GM21723 (cell line): Measurements from ENCODE around the gene ACP4.
"Not testable (repeated sequence)": the region's sequence is repeated elsewhere in the genome, so short reads cannot be mapped to it uniquely, and the experiment has no call there.

ENCODE experiments used
- ATAC-seq: cut with Tn5 transposase; IDR thresholded peaks from one replicate; pipeline ENCODE4 v1.9.1; 2021; ENCODE audit warnings: mild to moderate bottlenecking, moderate library complexity; ENCODE audit not compliant: unreplicated experiment

The ACP4 gene

GRCh38 chr19:50790396-50790795, at the start of gene ACP4:
Gene ACP4 (plus strand): TSS chr19:50790415. CDS start chr19:50790415, 0 bp downstream.
- ATAC-seq: no peak

GRCh38 chr19:50741179-50741933, 48.9 kb upstream of the ACP4 start:
- no peak for ATAC-seq

DNA sequence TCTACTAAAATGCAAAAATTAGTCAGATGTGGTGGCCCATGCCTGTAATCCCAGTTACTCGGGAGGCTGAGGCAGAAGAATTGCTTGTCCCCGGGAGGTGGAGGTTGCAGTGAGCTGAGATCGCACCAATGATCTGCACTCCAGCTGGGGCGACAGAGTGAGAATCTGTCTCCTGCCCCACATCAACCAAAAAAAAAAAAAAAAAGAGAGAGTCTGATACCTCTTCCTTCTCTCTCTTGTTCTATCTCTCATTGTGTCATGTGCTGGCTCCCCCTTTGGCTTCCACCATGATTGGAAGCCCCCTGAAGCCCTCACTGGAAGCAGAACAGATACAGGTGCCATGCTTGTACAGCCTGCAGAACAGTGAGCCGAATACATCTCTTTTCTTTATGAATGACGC, 46.7 kb upstream of the ACP4 start:
- ATAC-seq: no peak

GRCh38 chr19:50745221-50745620, 45.0 kb upstream of the ACP4 start:
- no peak for ATAC-seq

GRCh38 chr19:50747141-50747540, 43.1 kb upstream of the ACP4 start:
- not testable (repeated sequence) for ATAC-seq

- ATAC-seq: no peak
These were observed 40.7 kb upstream of the ACP4 start for GRCh38 chr19:50749490-50749889.

DNA sequence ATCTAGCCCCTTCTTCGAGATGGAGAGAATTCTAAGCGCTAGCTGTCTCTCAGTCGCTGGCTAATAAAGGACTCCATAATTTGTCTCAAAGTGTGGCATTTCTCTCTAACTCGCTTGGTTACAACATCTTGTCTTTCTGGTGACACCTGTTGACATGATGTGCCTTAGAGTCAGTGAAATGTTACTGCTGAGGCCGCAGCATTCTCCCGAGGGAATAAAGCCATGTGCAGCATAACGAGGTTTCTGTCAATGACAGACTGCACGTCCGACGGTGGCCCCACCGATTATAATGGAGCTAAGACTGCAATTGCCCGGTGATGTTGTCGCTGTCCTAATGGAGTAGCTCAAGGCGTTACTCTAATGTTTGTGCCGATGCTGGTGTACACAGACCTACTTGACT, 40.2 kb upstream of the ACP4 start:
- no peak for ATAC-seq

- ATAC-seq: no peak
These were observed 36.3 kb upstream of the ACP4 start for GRCh38 chr19:50753879-50754278.

- not testable (repeated sequence) for ATAC-seq
These were observed 34.0 kb upstream of the ACP4 start for GRCh38 chr19:50756244-50756643.

DNA sequence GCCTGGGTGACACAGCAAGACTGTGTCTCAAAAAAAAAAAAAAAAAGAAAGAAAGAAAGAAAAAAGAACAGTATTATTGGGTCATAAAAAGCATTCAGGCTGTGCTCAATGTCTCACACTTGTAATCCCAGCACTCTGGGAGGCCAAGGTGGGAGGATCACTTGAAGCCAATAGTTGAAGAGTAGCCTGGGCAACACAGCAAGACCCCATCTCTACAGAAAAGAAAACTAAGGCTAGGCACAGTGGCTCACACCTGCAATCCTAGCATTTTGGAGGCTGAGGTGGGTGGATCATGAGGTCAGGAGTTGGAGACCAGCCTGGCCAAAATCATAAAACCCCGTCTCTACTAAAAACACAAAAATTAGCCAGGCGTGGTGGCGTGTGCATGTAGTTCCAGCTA, 32.6 kb upstream of the ACP4 start:
- ATAC-seq: not testable (repeated sequence)

GRCh38 chr19:50759076-50759475, 31.1 kb upstream of the ACP4 start:
- not testable (repeated sequence) for ATAC-seq

- no peak for ATAC-seq
These were observed 30.3 kb upstream of the ACP4 start for GRCh38 chr19:50759886-50760285.

DNA sequence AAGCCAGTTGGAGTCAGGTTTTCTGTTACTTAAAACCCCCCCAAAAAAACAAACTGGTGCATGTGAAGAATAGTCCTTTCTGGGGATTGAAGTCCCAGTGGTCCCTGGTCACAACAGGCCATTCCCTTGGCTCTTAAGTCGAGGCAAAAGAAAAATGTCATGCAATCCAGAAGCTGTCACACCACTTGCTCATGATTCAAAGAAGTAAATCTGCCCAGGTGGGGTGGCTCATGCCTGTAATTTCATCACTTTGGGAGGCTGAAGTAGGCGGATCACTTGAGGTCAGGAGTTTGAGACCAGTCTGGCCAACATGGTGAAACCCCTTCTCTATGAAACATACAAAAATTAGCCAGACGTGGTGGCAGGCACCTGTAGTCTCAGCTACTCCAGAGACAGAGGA, 28.7 kb upstream of the ACP4 start:
- ATAC-seq: not testable (repeated sequence)

GRCh38 chr19:50763521-50763920, 26.7 kb upstream of the ACP4 start:
- not testable (repeated sequence) for ATAC-seq

DNA sequence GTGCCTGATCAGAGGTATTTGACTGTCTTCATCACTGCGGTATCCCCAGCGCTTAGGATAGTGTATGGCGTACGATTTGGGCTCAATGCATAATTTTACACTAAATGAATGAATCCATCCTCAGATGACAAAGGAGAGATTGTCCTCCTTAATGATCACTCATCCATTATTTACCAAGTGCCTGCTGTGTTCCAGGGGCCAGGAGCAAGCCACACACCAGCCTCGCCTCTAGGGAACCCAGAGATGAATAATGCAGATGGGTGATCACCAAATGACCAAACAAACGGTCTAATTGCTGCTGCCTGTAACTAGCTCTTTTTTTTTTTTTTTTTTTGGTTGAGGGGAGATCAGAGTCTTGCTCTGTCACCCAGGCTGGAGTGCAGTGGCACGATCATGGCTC, 25.8 kb upstream of the ACP4 start:
- no peak for ATAC-seq

- ATAC-seq: not testable (repeated sequence)
These were observed 23.5 kb upstream of the ACP4 start for GRCh38 chr19:50766746-50767145.

DNA sequence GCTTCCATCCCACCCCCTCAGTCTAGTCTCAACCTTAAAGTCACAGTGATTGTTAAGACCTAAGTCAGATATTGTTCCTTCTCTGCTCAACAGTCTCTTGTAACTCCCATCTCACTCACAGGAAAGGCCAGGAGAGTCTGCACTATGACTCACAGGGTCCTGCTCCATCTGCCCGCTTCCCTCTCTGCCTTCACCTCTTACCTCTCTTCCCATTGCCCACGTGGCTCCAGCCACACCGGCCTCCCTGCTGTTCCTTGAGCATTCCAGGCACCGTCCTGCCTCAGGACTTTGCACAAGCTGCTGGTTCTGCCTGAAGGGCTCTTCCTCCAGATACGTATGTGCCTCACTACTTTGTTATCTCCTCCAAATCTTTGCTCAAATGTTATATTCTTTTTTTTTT, 23.0 kb upstream of the ACP4 start:
- not testable (repeated sequence) for ATAC-seq

DNA sequence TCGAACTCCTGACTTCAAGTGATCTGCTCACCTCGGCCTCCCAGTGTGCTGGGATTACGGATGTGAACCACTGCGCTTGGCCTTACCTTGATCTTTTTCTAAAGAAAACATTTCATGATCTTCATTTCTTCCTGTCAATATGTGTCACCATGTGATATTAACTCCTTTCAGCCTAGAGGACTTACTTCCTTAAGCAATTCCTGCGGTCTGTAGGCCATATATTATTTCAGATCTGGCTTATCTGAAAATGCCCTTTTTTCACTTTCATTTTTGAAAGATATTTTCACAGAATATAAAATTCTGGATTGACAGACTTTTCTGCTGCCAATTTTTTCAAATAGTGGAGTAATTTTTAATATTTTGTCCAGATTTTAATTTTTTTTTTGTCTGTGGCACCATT, 21.9 kb upstream of the ACP4 start:
- no peak for ATAC-seq

GRCh38 chr19:50770164-50770563, 20.1 kb upstream of the ACP4 start, which contains the start of gene GPR32:
Gene GPR32 (plus strand): TSS chr19:50770464. CDS start chr19:50770601, 137 bp downstream.
- not testable (repeated sequence) for ATAC-seq

DNA sequence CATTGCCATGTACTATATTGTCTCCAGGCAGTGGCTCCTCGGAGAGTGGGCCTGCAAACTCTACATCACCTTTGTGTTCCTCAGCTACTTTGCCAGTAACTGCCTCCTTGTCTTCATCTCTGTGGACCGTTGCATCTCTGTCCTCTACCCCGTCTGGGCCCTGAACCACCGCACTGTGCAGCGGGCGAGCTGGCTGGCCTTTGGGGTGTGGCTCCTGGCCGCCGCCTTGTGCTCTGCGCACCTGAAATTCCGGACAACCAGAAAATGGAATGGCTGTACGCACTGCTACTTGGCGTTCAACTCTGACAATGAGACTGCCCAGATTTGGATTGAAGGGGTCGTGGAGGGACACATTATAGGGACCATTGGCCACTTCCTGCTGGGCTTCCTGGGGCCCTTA, 19.3 kb upstream of the ACP4 start:
- ATAC-seq: no peak

GRCh38 chr19:50772476-50772875, 17.7 kb upstream of the ACP4 start:
- ATAC-seq: no peak

- not testable (repeated sequence) for ATAC-seq
These were observed 17.3 kb upstream of the ACP4 start for GRCh38 chr19:50772912-50773311.

DNA sequence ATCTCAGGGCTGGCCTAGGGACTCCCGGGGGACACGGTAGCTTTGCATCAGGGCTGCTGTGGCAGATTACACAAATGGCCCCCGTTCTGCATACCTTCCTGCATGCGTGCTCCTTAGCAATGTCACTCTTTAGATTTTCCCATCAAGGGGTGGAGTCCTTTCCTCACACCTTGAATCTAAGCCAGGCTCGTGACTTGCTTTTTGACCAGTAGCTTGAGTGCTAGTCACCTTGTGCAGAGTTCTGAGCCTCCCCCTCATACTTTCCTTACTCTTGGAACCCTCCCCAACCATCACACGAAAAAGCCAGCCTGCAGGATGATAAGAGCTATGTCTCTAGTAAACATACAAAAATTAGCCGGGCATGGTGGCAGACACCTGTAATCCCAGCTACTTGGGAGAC, 16.8 kb upstream of the ACP4 start:
- not testable (repeated sequence) for ATAC-seq
